Naive thymus-derived CD8-positive, alpha-beta T cell (primary cell): Measurements from ENCODE around the gene CFAP46. TPM values are rescaled to one million over a fixed set of nuclear protein-coding genes. Genes with fewer than 3 reads are reported as not detected.
"Not testable (repeated sequence)": the region's sequence is repeated elsewhere in the genome, so short reads cannot be mapped to it uniquely, and the experiment has no call there.

ENCODE experiments used
- ATAC-seq, 2 donors: fragments of 150-1000 bp; cut with Tn5 transposase in 1 of 2; sonication (Bioruptor Pico), chemical (Tn5 transposase) in 1 of 2; 1 replicate in 1 of 2; 2 replicates in 1 of 2; pipeline ENCODE4 v1.10.0; 2021; ENCODE audit warnings: mild to moderate bottlenecking in 2 of 2, moderate library complexity in 2 of 2
- POLR2A ChIA-PET: fragments of 350-600 bp; sonication (Branson Sonifier 250); formaldehyde crosslinking; loops from one replicate; lab custom pipeline; 2021; ENCODE audit warnings: antibody characterized with exemption; lab: Charles Lee
- DNase-seq, 10 donors: peaks; one replicate each; pipeline versions ENCODE4 v3.0.0 to v3.0.0-alpha.2; 2020 to 2022
- H3K27ac Mint-ChIP-seq, 10 donors: one replicate each; pipeline ENCODE4 v1.8.0; 2020 to 2022; ENCODE audit warnings: mild to moderate bottlenecking in 10 of 10, mixed read lengths in 10 of 10, moderate library complexity in 4 of 10, inconsistent platforms in 1 of 10
- H3K27me3 Mint-ChIP-seq, 5 donors: one replicate each; pipeline ENCODE4 v1.8.0; 2021 to 2022; ENCODE audit warnings: mixed read lengths in 5 of 5
- H3K36me3 Mint-ChIP-seq, 3 donors: one replicate each; pipeline ENCODE4 v1.8.0; 2020 to 2022; ENCODE audit warnings: mixed read lengths in 3 of 3, mild to moderate bottlenecking in 2 of 3, inconsistent platforms in 1 of 3
- H3K4me1 Mint-ChIP-seq, 4 donors: one replicate each; pipeline ENCODE4 v1.8.0; 2021 to 2022; ENCODE audit warnings: mixed read lengths in 4 of 4
- H3K4me3 Mint-ChIP-seq, 10 donors: one replicate each; pipeline ENCODE4 v1.8.0; 2020 to 2022; ENCODE audit warnings: mild to moderate bottlenecking in 10 of 10, mixed read lengths in 10 of 10, moderate library complexity in 6 of 10, inconsistent platforms in 1 of 10
- H3K9me3 Mint-ChIP-seq, 9 donors: one replicate each; pipeline ENCODE4 v1.8.0; 2020 to 2022; ENCODE audit warnings: mixed read lengths in 9 of 9, mild to moderate bottlenecking in 3 of 9, inconsistent platforms in 1 of 9, moderate library complexity in 1 of 9
- polyA plus RNA-seq, 3 donors: library from polyadenylated mRNA; unstranded; fragments of 300-500 nt; fragmentation: Illumina TruSeq; gene quantifications; one replicate each; pipeline ENCODE4 v1.2.3, GENCODE V29; 2021
- total RNA-seq, 8 experiments: library from RNA in 2 of 8; stranded (reverse) in 2 of 8; gene quantifications; one replicate each; pipeline ENCODE4 v1.2.3 and lab custom pipeline; 2021 to 2026

CFAP46 gene
- total and polyA plus RNA-seq, 5 experiments from 2014 or later: not detected

- Mint-ChIP-seq H3K4me3 (no peak overlapping the region), H3K27ac (no peak overlapping the region), H3K27me3 (peaks cover 0 to 7% (median 5%) of the 10 kb centered on the region in 5 donors), H3K36me3 (no peaks in the 10 kb centered on the region), H3K9me3 (no peaks in the 10 kb centered on the region), H3K4me1 (peaks cover 9 to 20% (median 16%) of the 10 kb centered on the region in 4 donors)
- DNase-seq (peak in 1 of 10 donors; percentile 15), ATAC-seq (no peak)
- POLR2A ChIA-PET: no interaction called here
Observed at GRCh38 chr10:132958883-132959558, 16.7 kb upstream of the CFAP46 start.

GRCh38 chr10:132957981-132958882 lies 15.9 kb upstream of the CFAP46 start:
- Mint-ChIP-seq H3K4me1 (peaks cover 8 to 16% (median 12%) of the 10 kb centered on the region in 4 donors), H3K9me3 (no peaks in the 10 kb centered on the region), H3K27me3 (peaks cover 0 to 8% (median 4%) of the 10 kb centered on the region in 5 donors), H3K4me3 (no peak overlapping the region), H3K36me3 (no peaks in the 10 kb centered on the region), H3K27ac (peak overlapping the region in 1 of 10 donors; percentile 49)
- ATAC-seq (no peak), DNase-seq (peak in 1 of 10 donors; percentile 14)
- POLR2A ChIA-PET: no interaction called here

- Mint-ChIP-seq H3K27ac (no peak overlapping the region), H3K27me3 (peaks cover 0 to 8% (median 4%) of the 10 kb centered on the region in 5 donors), H3K36me3 (no peaks in the 10 kb centered on the region), H3K9me3 (no peaks in the 10 kb centered on the region), H3K4me3 (no peak overlapping the region), H3K4me1 (peaks cover 0 to 5% (median 2%) of the 10 kb centered on the region in 4 donors)
- no peak for ATAC-seq
- no peak for DNase-seq
- POLR2A ChIA-PET: no interaction called here
Observed at GRCh38 chr10:132957131-132957530, 14.8 kb upstream of the CFAP46 start.

GRCh38 chr10:132956259-132956658 lies 13.9 kb upstream of the CFAP46 start:
- H3K27me3 Mint-ChIP-seq, H3K9me3 Mint-ChIP-seq, H3K27ac Mint-ChIP-seq, DNase-seq, H3K4me1 Mint-ChIP-seq, H3K4me3 Mint-ChIP-seq, ATAC-seq, H3K36me3 Mint-ChIP-seq, POLR2A ChIA-PET: not testable (repeated sequence)

- POLR2A ChIA-PET: no interaction called here
- ATAC-seq (no peak), DNase-seq (no peak)
- Mint-ChIP-seq H3K9me3 (no peaks in the 10 kb centered on the region), H3K27me3 (peaks cover 5 to 16% (median 13%) of the 10 kb centered on the region in 5 donors), H3K36me3 (no peaks in the 10 kb centered on the region), H3K4me1 (no peaks in the 10 kb centered on the region), H3K4me3 (no peak overlapping the region), H3K27ac (no peak overlapping the region)
Observed at GRCh38 chr10:132955479-132955878, 13.1 kb upstream of the CFAP46 start.

- no peaks in the 10 kb centered on the region for H3K36me3 Mint-ChIP-seq
- H3K9me3 Mint-ChIP-seq: peaks cover 0 to 2% (median 0%) of the 10 kb centered on the region in 9 donors
- no peak overlapping the region for H3K27ac Mint-ChIP-seq
- no peaks in the 10 kb centered on the region for H3K4me1 Mint-ChIP-seq
- no peak overlapping the region for H3K4me3 Mint-ChIP-seq
- no peak for ATAC-seq
- peaks cover 7 to 33% (median 20%) of the 10 kb centered on the region in 5 donors for H3K27me3 Mint-ChIP-seq
- DNase-seq: no peak
- POLR2A ChIA-PET: no interaction called here
Observed at GRCh38 chr10:132953428-132953827, 11.1 kb upstream of the CFAP46 start.

GRCh38 chr10:132951926-132952325 lies 9.6 kb upstream of the CFAP46 start:
- peaks cover 0 to 2% (median 0%) of the 10 kb centered on the region in 9 donors for H3K9me3 Mint-ChIP-seq
- H3K4me3 Mint-ChIP-seq: no peak overlapping the region
- POLR2A ChIA-PET: no interaction called here

GRCh38 chr10:132948351-132948750 lies 6.0 kb upstream of the CFAP46 start:
- Mint-ChIP-seq H3K4me3 (no peak overlapping the region), H3K9me3 (peaks cover 0 to 2% (median 0%) of the 10 kb centered on the region in 9 donors), H3K27me3 (peaks cover 15 to 72% (median 44%) of the 10 kb centered on the region in 5 donors), H3K36me3 (no peaks in the 10 kb centered on the region), H3K4me1 (peaks cover 0 to 2% (median under 1%) of the 10 kb centered on the region in 4 donors), H3K27ac (no peak overlapping the region)
- POLR2A ChIA-PET: no interaction called here
- ATAC-seq: no peak
- DNase-seq: no peak

More at GRCh38 chr10:132951926-132952325, 9.6 kb upstream of the CFAP46 start:
- no peak for DNase-seq
- H3K27ac Mint-ChIP-seq: no peak overlapping the region
- no peaks in the 10 kb centered on the region for H3K36me3 Mint-ChIP-seq
- no peak for ATAC-seq
- peaks cover 0 to under 1% (median 0%) of the 10 kb centered on the region in 4 donors for H3K4me1 Mint-ChIP-seq
- peaks cover 9 to 37% (median 24%) of the 10 kb centered on the region in 5 donors for H3K27me3 Mint-ChIP-seq

- peaks cover 1 to 3% (median 2%) of the 10 kb centered on the region in 4 donors for H3K4me1 Mint-ChIP-seq
- H3K36me3 Mint-ChIP-seq: no peaks in the 10 kb centered on the region
- no peak overlapping the region for H3K4me3 Mint-ChIP-seq
- peak overlapping the region in 1 of 10 donors; percentile 31 for H3K27ac Mint-ChIP-seq
- DNase-seq: no peak
- H3K9me3 Mint-ChIP-seq: peaks cover 0 to 2% (median 0%) of the 10 kb centered on the region in 9 donors
- no peak for ATAC-seq
- POLR2A ChIA-PET: no interaction called here
- H3K27me3 Mint-ChIP-seq: peaks cover 15 to 72% (median 45%) of the 10 kb centered on the region in 5 donors
Observed at GRCh38 chr10:132947843-132948242, 5.5 kb upstream of the CFAP46 start.

GRCh38 chr10:132946806-132947546 lies 4.6 kb upstream of the CFAP46 start:
- no peak for ATAC-seq
- peaks cover 3 to 6% (median 5%) of the 10 kb centered on the region in 4 donors for H3K4me1 Mint-ChIP-seq
- no peak overlapping the region for H3K27ac Mint-ChIP-seq
- DNase-seq: no peak
- H3K9me3 Mint-ChIP-seq: peaks cover 0 to 2% (median 0%) of the 10 kb centered on the region in 9 donors
- no peak overlapping the region for H3K4me3 Mint-ChIP-seq
- POLR2A ChIA-PET: no interaction called here
- H3K27me3 Mint-ChIP-seq: peaks cover 16 to 72% (median 46%) of the 10 kb centered on the region in 5 donors
- H3K36me3 Mint-ChIP-seq: no peaks in the 10 kb centered on the region

GRCh38 chr10:132946311-132946710 lies 3.9 kb upstream of the CFAP46 start:
- ATAC-seq: no peak
- H3K4me3 Mint-ChIP-seq: no peak overlapping the region
- peaks cover 18 to 72% (median 48%) of the 10 kb centered on the region in 5 donors for H3K27me3 Mint-ChIP-seq
- H3K27ac Mint-ChIP-seq: no peak overlapping the region
- no peak for DNase-seq
- H3K36me3 Mint-ChIP-seq: no peaks in the 10 kb centered on the region
- POLR2A ChIA-PET: no interaction called here
- peaks cover 0 to 2% (median 0%) of the 10 kb centered on the region in 9 donors for H3K9me3 Mint-ChIP-seq
- H3K4me1 Mint-ChIP-seq: peaks cover 5 to 10% (median 7%) of the 10 kb centered on the region in 4 donors

GRCh38 chr10:132945894-132946255 lies 3.5 kb upstream of the CFAP46 start:
- H3K27ac Mint-ChIP-seq: peak overlapping the region in 1 of 10 donors; percentile 46
- DNase-seq (no peak), ATAC-seq (no peak)
- no peak overlapping the region for H3K4me3 Mint-ChIP-seq
- no peaks in the 10 kb centered on the region for H3K36me3 Mint-ChIP-seq
- H3K4me1 Mint-ChIP-seq: peaks cover 5 to 12% (median 7%) of the 10 kb centered on the region in 4 donors
- peaks cover 0 to 2% (median 0%) of the 10 kb centered on the region in 9 donors for H3K9me3 Mint-ChIP-seq
- peaks cover 20 to 72% (median 48%) of the 10 kb centered on the region in 5 donors for H3K27me3 Mint-ChIP-seq
- POLR2A ChIA-PET: no interaction called here
